PC-3 (cell line): Measurements from ENCODE around the gene IFITM5. TPM values are rescaled to one million over a fixed set of nuclear protein-coding genes. Genes with fewer than 3 reads are reported as not detected.
"Not testable (repeated sequence)": the region's sequence is repeated elsewhere in the genome, so short reads cannot be mapped to it uniquely, and the experiment has no call there.

Source experiments
- ATAC-seq: fragments of 200-7000 bp; cut with Tn5 transposase; 2 replicates; pipeline ENCODE4 v1.9.1; 2020; ENCODE audit warnings: mild to moderate bottlenecking, moderate library complexity
- BruUV-seq: library from RNA; stranded (reverse); fragments of 400-500 nt; replicated peaks from 2 replicates; lab custom pipeline; 2021; lab: Mats Ljungman, UMichigan
- CTCF ChIA-PET: fragments of 300-600 bp; sonication (Branson Sonifier 250); formaldehyde crosslinking; loops from one replicate; lab custom pipeline; 2022; ENCODE audit warnings: antibody characterized with exemption; lab: Charles Lee
- POLR2A ChIA-PET: fragments of 300-600 bp; sonication (Branson Sonifier 250); formaldehyde crosslinking; loops from one replicate; lab custom pipeline; 2022; ENCODE audit warnings: antibody characterized with exemption; ENCODE audit not compliant: unreplicated experiment; lab: Charles Lee
- DNase-seq: peaks from one replicate; pipeline ENCODE4 v3.0.0-alpha.2; 2015
- H2AFZ ChIP-seq: fragments of 300-600 bp; sonication (generic); 2 replicates; pipeline ENCODE4 v1.6.0; 2016; ENCODE audit warnings: antibody characterized with exemption, low read length
- H3F3A ChIP-seq: fragments of 300-600 bp; sonication (generic); one replicate; pipeline ENCODE4 v1.6.0; 2017; ENCODE audit warnings: antibody characterized with exemption, low read length, control low read depth, mild to moderate bottlenecking; ENCODE audit not compliant: unreplicated experiment
- H3K27ac ChIP-seq: fragments of 300-600 bp; sonication (generic); 2 replicates; pipeline ENCODE4 v1.5.1; 2016; ENCODE audit warnings: mild to moderate bottlenecking, low read length
- H3K27me3 ChIP-seq: fragments of 300-600 bp; sonication (generic); 2 replicates; pipeline ENCODE4 v1.6.1; 2016; ENCODE audit warnings: low read length, mixed read lengths
- H3K36me3 ChIP-seq: fragments of 300-600 bp; sonication (generic); 2 replicates; pipeline ENCODE4 v1.6.1; 2016; ENCODE audit warnings: low read depth, mixed run types, low read length, mixed read lengths
- H3K4me1 ChIP-seq: fragments of 300-600 bp; sonication (generic); 2 replicates; pipeline ENCODE4 v1.5.1; 2016; ENCODE audit warnings: low read length; ENCODE audit not compliant: insufficient read depth
- H3K4me2 ChIP-seq: fragments of 300-600 bp; sonication (generic); 2 replicates; pipeline ENCODE4 v1.6.0; 2016; ENCODE audit warnings: low read length
- H3K4me3 ChIP-seq: fragments of 300-600 bp; sonication (generic); 2 replicates; pipeline ENCODE4 v1.5.1; 2016; ENCODE audit warnings: mild to moderate bottlenecking, low read length, mixed read lengths
- H3K79me2 ChIP-seq: fragments of 300-600 bp; sonication (generic); 2 replicates; pipeline ENCODE4 v1.6.1; 2017; ENCODE audit warnings: low read length, mixed read lengths
- H3K9ac ChIP-seq: fragments of 300-600 bp; sonication (generic); 2 replicates; pipeline ENCODE4 v1.6.0; 2016; ENCODE audit warnings: mild to moderate bottlenecking, low read length
- H3K9me2 ChIP-seq: fragments of 300-600 bp; sonication (generic); replicated peaks from 2 replicates; pipeline ENCODE4 v1.6.1; 2016; ENCODE audit warnings: mixed run types, low read length, mixed read lengths
- H3K9me3 ChIP-seq: fragments of 300-600 bp; sonication (generic); 2 replicates; pipeline ENCODE4 v1.6.1; 2016; ENCODE audit warnings: low read length, mixed read lengths
- H4K20me1 ChIP-seq: fragments of 300-600 bp; sonication (generic); 2 replicates; pipeline ENCODE4 v1.6.1; 2016; ENCODE audit warnings: low read length, mixed read lengths
- EZH2 ChIP-seq: fragments of 300-600 bp; sonication (generic); IDR thresholded peaks from one replicate; pipeline ENCODE4 v1.6.1; 2017; ENCODE audit warnings: antibody characterized with exemption, mild to moderate bottlenecking, low read length; ENCODE audit not compliant: unreplicated experiment
- EZH2phosphoT487 ChIP-seq: fragments of 300-600 bp; sonication (generic); IDR thresholded peaks from 2 replicates; pipeline ENCODE4 v1.6.1; 2018; ENCODE audit warnings: mild to moderate bottlenecking, antibody characterized with exemption, low read length, borderline replicate concordance
- intact Hi-C: fragments of 100-400 bp; cut with micrococcal nuclease; formaldehyde crosslinking; loops from 2 replicates; pipeline ENCODE4 v1.9.0; 2023
- total RNA-seq: library from RNA; depleted of rRNA; stranded (reverse); fragments of >200 nt; gene quantifications from 2 replicates; pipeline ENCODE4 v1.2.3, GENCODE V29; 2014
- TF ChIP-seq, protein P1 (sequence below): fragments of 300-600 bp; sonication (generic); conservative IDR thresholded peaks from 2 replicates; pipeline ENCODE4 v1.5.1; 2017; ENCODE audit warnings: antibody characterized with exemption, low read depth, mild to moderate bottlenecking, low read length

Gene IFITM5
- total RNA-seq, 1 experiment from 2014 or later: not detected

- no peaks in the 10 kb centered on the region for H3K36me3 ChIP-seq
- peak within 1 kb of the TSS; percentile 70 for H3K4me3 ChIP-seq
- intact Hi-C loops: no loop called here
- H3K79me2 ChIP-seq: no peaks in the 10 kb centered on the region
- no peaks in the 10 kb centered on the region for H3K9me2 ChIP-seq
- no peaks in the 10 kb centered on the region for H4K20me1 ChIP-seq
- ATAC-seq (peak; percentile 86), DNase-seq (peak; percentile 41)
- peak within 1 kb of the TSS; percentile 73 for H2AFZ ChIP-seq
- H3K27me3 ChIP-seq: no peaks in the 10 kb centered on the region
- no peaks in the 10 kb centered on the region for H3K9me3 ChIP-seq
- no peaks in the 10 kb centered on the region for H3F3A ChIP-seq
- BruUV-seq: no TSS peak
- TF ChIP-seq EZH2phosphoT487 (no peak), EZH2 (no peak)
- TF ChIP-seq, protein P1, sequence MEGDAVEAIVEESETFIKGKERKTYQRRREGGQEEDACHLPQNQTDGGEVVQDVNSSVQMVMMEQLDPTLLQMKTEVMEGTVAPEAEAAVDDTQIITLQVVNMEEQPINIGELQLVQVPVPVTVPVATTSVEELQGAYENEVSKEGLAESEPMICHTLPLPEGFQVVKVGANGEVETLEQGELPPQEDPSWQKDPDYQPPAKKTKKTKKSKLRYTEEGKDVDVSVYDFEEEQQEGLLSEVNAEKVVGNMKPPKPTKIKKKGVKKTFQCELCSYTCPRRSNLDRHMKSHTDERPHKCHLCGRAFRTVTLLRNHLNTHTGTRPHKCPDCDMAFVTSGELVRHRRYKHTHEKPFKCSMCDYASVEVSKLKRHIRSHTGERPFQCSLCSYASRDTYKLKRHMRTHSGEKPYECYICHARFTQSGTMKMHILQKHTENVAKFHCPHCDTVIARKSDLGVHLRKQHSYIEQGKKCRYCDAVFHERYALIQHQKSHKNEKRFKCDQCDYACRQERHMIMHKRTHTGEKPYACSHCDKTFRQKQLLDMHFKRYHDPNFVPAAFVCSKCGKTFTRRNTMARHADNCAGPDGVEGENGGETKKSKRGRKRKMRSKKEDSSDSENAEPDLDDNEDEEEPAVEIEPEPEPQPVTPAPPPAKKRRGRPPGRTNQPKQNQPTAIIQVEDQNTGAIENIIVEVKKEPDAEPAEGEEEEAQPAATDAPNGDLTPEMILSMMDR: no peak
- ChIA-PET POLR2A (no interaction called here), CTCF (no interaction called here)
- H3K27ac ChIP-seq: no peak within 1 kb of the TSS
- H3K4me1 ChIP-seq: no peaks in the 10 kb centered on the region
- peak within 1 kb of the TSS; percentile 9; the same call in 1 of the 2 replicates for H3K9ac ChIP-seq
- peak within 1 kb of the TSS; percentile 87 for H3K4me2 ChIP-seq
Measured at GRCh38 chr11:288478-289397, 10.6 kb downstream of the IFITM5 start, which contains the start of gene PGGHG. PGGHG (plus strand) TSS chr11:289126; CDS start chr11:289817, 691 bp downstream.

GRCh38 chr11:287821-288477 lies 11.4 kb downstream of the IFITM5 start:
- Histone ChIP-seq H2AFZ (peak overlapping the region; percentile 73), H3K9me3 (no peaks in the 10 kb centered on the region)
- BruUV-seq: no TSS peak

GRCh38 chr11:286977-287820 lies 12.1 kb downstream of the IFITM5 start:
- H3K9me3 ChIP-seq, intact Hi-C loops, BruUV-seq, DNase-seq, ATAC-seq, H3K4me3 ChIP-seq, H2AFZ ChIP-seq, H3K79me2 ChIP-seq, H3K27me3 ChIP-seq, POLR2A ChIA-PET, H3K36me3 ChIP-seq, H3K9me2 ChIP-seq, H3K4me2 ChIP-seq, H4K20me1 ChIP-seq, CTCF ChIA-PET, H3K9ac ChIP-seq, H3K27ac ChIP-seq, H3F3A ChIP-seq, H3K4me1 ChIP-seq: not testable (repeated sequence)

More at GRCh38 chr11:287821-288477, 11.4 kb downstream of the IFITM5 start:
- DNase-seq (no peak), ATAC-seq (0 out of 2 replicates have a peak, but pooled peaks have one; percentile 6)
- H3K27me3 ChIP-seq: no peaks in the 10 kb centered on the region
- ChIA-PET POLR2A (no interaction called here), CTCF (no interaction called here)
- H3F3A ChIP-seq: no peaks in the 10 kb centered on the region
- no peaks in the 10 kb centered on the region for H3K4me1 ChIP-seq
- no peaks in the 10 kb centered on the region for H4K20me1 ChIP-seq
- peak overlapping the region; percentile 87 for H3K4me2 ChIP-seq
- H3K79me2 ChIP-seq: no peaks in the 10 kb centered on the region
- no peak overlapping the region for H3K27ac ChIP-seq
- H3K36me3 ChIP-seq: no peaks in the 10 kb centered on the region
- peak overlapping the region; percentile 70 for H3K4me3 ChIP-seq
- TF ChIP-seq, protein P1: no peak
- TF ChIP-seq EZH2: no peak
- TF ChIP-seq EZH2phosphoT487: no peak
- intact Hi-C loops: no loop called here
- H3K9ac ChIP-seq: peak overlapping the region; percentile 9; the same call in 1 of the 2 replicates
- no peaks in the 10 kb centered on the region for H3K9me2 ChIP-seq
